ENCODE data around the gene TNS2.

The TNS2 gene

GRCh38 chr12:53069621-53070410 lies 20.0 kb downstream of the TNS2 start:
- no peak for TF ChIP-seq REST (IDR thresholded peaks at IDR 0.05; ENCODE audit: insufficient read depth in 1 of 2, low read depth in 2 of 2, low read length in 2 of 2)
- TF ChIP-seq FOXP2 (optimal IDR thresholded peaks at IDR 0.05; ENCODE audit: borderline replicate concordance, extremely low read depth, extremely low read length, insufficient read depth) = no peak
- TF ChIP-seq POLR2AphosphoS5 (IDR thresholded peaks at IDR 0.05; ENCODE audit: low read depth, low read length) = no peak
- no peak for TF ChIP-seq TAF1 (IDR thresholded peaks at IDR 0.05; ENCODE audit: borderline replicate concordance, insufficient read depth, low read length)
- no peak for TF ChIP-seq SIN3A (IDR thresholded peaks at IDR 0.05; ENCODE audit: borderline replicate concordance, insufficient read depth, low read length)

GRCh38 chr12:53070877-53071492 lies 21.1 kb downstream of the TNS2 start:
- no peak for TF ChIP-seq SIN3A (IDR thresholded peaks at IDR 0.05; ENCODE audit: borderline replicate concordance, insufficient read depth, low read length)
- no peak for TF ChIP-seq FOXP2 (optimal IDR thresholded peaks at IDR 0.05; ENCODE audit: borderline replicate concordance, extremely low read depth, extremely low read length, insufficient read depth)

- TF ChIP-seq TAF1 (IDR thresholded peaks at IDR 0.05; ENCODE audit: borderline replicate concordance, insufficient read depth, low read length) (no peak), SIN3A (IDR thresholded peaks at IDR 0.05; ENCODE audit: borderline replicate concordance, insufficient read depth, low read length) (no peak), FOXP2 (optimal IDR thresholded peaks at IDR 0.05; ENCODE audit: borderline replicate concordance, extremely low read depth, extremely low read length, insufficient read depth) (no peak), POLR2AphosphoS5 (IDR thresholded peaks at IDR 0.05; ENCODE audit: low read depth, low read length) (no peak), REST (IDR thresholded peaks at IDR 0.05; ENCODE audit: insufficient read depth in 1 of 2, low read depth in 2 of 2, low read length in 2 of 2) (no peak)
These were observed 22.0 kb downstream of the TNS2 start for GRCh38 chr12:53071591-53072551.

GRCh38 chr12:53073881-53074280 lies 24.0 kb downstream of the TNS2 start:
- TF ChIP-seq POLR2AphosphoS5 (IDR thresholded peaks at IDR 0.05; ENCODE audit: low read depth, low read length) (no peak), TAF1 (IDR thresholded peaks at IDR 0.05; ENCODE audit: borderline replicate concordance, insufficient read depth, low read length) (no peak), REST (IDR thresholded peaks at IDR 0.05; ENCODE audit: insufficient read depth in 1 of 2, low read depth in 2 of 2, low read length in 2 of 2) (no peak), FOXP2 (optimal IDR thresholded peaks at IDR 0.05; ENCODE audit: borderline replicate concordance, extremely low read depth, extremely low read length, insufficient read depth) (no peak), SIN3A (IDR thresholded peaks at IDR 0.05; ENCODE audit: borderline replicate concordance, insufficient read depth, low read length) (no peak)

All from PFSK-1 (cell line).